ENCODE results near the gene ASTN2. TPM values are rescaled to one million over a fixed set of nuclear protein-coding genes. Genes with fewer than 3 reads are reported as not detected.

The ASTN2 gene
- total RNA-seq, 1 donor from 2014 or later: 13.6 TPM

DNA sequence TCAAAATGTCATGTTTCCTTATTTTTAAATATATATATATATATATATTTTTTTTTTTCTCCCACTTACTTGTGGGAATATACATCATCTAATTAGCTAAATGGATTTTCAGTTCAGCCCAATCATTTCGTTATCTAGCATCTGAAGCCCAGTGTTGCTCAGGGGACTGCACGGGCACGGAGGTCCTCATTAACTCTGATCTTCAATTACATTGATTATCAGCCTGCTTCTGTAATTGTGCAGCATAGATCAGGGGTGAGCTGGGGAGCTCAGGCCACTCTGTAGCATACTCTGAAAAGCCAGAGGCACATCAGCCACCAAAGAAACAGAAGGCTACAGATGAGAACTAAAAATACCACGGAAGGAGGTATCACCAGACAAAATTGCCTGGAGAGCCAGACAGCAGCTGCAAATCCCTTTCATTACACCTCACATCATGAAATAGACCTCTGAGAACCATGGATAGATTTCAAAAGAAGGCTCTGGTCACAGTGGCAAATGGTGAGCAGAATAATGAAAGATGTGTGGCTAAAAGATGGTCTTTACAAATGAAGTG, 401.3 kb downstream of the ASTN2 start:
- peaks cover 4% of the 10 kb centered on the region for H3K9me3 Mint-ChIP-seq (ENCODE audit: unreplicated experiment)
- Histone ChIP-seq H3K27me3 (ENCODE audit: insufficient read depth, low read length) (no peaks in the 10 kb centered on the region), H3K4me3 (ENCODE audit: insufficient read depth, low read depth, low read length) (no peak overlapping the region), H3K9me3 (ENCODE audit: insufficient read depth, low read depth, low read length) (no peaks in the 10 kb centered on the region), H3K9ac (ENCODE audit: low read length) (no peak overlapping the region), H3K4me2 (ENCODE audit: low read length) (no peak overlapping the region), H4K20me1 (ENCODE audit: insufficient read depth, low read length) (no peaks in the 10 kb centered on the region), H3K4me1 (ENCODE audit: insufficient read depth, low read length) (no peaks in the 10 kb centered on the region), H3K27ac (ENCODE audit: low read depth, low read length) (no peak overlapping the region), H3K36me3 (ENCODE audit: insufficient read depth, low read length) (no peaks in the 10 kb centered on the region), H3K79me2 (ENCODE audit: insufficient read depth, low read length) (no peaks in the 10 kb centered on the region), H2AFZ (ENCODE audit: low read depth, low read length) (no peak overlapping the region)
- no peak for DNase-seq (ENCODE audit: low read depth)
- no peak overlapping the region for H3K4me3 Mint-ChIP-seq (ENCODE audit: unreplicated experiment)
- H3K4me1 Mint-ChIP-seq (ENCODE audit: low read depth, unreplicated experiment): no peaks in the 10 kb centered on the region
- H3K27me3 Mint-ChIP-seq (ENCODE audit: low read depth, unreplicated experiment): no peaks in the 10 kb centered on the region
- no peak overlapping the region for H3K27ac Mint-ChIP-seq (ENCODE audit: unreplicated experiment)
- TF ChIP-seq, protein P1, sequence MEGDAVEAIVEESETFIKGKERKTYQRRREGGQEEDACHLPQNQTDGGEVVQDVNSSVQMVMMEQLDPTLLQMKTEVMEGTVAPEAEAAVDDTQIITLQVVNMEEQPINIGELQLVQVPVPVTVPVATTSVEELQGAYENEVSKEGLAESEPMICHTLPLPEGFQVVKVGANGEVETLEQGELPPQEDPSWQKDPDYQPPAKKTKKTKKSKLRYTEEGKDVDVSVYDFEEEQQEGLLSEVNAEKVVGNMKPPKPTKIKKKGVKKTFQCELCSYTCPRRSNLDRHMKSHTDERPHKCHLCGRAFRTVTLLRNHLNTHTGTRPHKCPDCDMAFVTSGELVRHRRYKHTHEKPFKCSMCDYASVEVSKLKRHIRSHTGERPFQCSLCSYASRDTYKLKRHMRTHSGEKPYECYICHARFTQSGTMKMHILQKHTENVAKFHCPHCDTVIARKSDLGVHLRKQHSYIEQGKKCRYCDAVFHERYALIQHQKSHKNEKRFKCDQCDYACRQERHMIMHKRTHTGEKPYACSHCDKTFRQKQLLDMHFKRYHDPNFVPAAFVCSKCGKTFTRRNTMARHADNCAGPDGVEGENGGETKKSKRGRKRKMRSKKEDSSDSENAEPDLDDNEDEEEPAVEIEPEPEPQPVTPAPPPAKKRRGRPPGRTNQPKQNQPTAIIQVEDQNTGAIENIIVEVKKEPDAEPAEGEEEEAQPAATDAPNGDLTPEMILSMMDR (IDR thresholded peaks at IDR 0.05; ENCODE audit: insufficient read depth, low read depth, low read length): no peak
- TF ChIP-seq EZH2 (IDR thresholded peaks at IDR 0.05; ENCODE audit: insufficient read depth, low read length): no peak
- H3K36me3 Mint-ChIP-seq (ENCODE audit: low read depth, unreplicated experiment): no peaks in the 10 kb centered on the region
- no peak for FAIRE-seq

DNA sequence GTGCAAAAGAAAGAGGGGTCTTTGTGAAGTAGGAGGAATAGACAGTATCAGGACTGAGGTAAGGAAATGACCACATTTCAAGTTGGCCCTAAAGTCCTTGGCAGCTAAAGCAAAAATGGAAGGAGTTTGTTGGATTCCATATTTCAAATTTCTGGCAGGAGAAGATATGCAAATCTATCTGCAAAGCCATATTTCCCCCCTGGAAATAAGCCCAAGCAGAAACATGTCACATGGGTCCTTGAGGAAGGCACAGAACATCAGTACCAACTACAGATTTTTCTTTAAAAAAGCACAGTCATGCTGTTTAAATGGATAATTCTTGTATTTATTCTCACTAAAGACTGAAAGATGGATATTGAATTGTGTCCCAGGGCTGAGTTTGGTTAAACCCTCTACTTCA, 404.8 kb downstream of the ASTN2 start:
- Histone ChIP-seq H3K9me3 (ENCODE audit: insufficient read depth, low read depth, low read length) (no peaks in the 10 kb centered on the region), H3K27me3 (ENCODE audit: insufficient read depth, low read length) (no peaks in the 10 kb centered on the region), H3K79me2 (ENCODE audit: insufficient read depth, low read length) (no peaks in the 10 kb centered on the region), H3K4me2 (ENCODE audit: low read length) (no peak overlapping the region), H3K36me3 (ENCODE audit: insufficient read depth, low read length) (no peaks in the 10 kb centered on the region), H3K4me3 (ENCODE audit: insufficient read depth, low read depth, low read length) (no peak overlapping the region), H3K4me1 (ENCODE audit: insufficient read depth, low read length) (no peaks in the 10 kb centered on the region), H3K27ac (ENCODE audit: low read depth, low read length) (no peak overlapping the region), H4K20me1 (ENCODE audit: insufficient read depth, low read length) (no peaks in the 10 kb centered on the region), H3K9ac (ENCODE audit: low read length) (no peak overlapping the region), H2AFZ (ENCODE audit: low read depth, low read length) (no peak overlapping the region)
- TF ChIP-seq EZH2 (IDR thresholded peaks at IDR 0.05; ENCODE audit: insufficient read depth, low read length): no peak
- TF ChIP-seq, protein P1 (IDR thresholded peaks at IDR 0.05; ENCODE audit: insufficient read depth, low read depth, low read length): no peak
- Mint-ChIP-seq H3K4me1 (ENCODE audit: low read depth, unreplicated experiment) (no peaks in the 10 kb centered on the region), H3K4me3 (ENCODE audit: unreplicated experiment) (no peak overlapping the region), H3K36me3 (ENCODE audit: low read depth, unreplicated experiment) (no peaks in the 10 kb centered on the region), H3K9me3 (ENCODE audit: unreplicated experiment) (peaks cover 2% of the 10 kb centered on the region), H3K27ac (ENCODE audit: unreplicated experiment) (no peak overlapping the region), H3K27me3 (ENCODE audit: low read depth, unreplicated experiment) (no peaks in the 10 kb centered on the region)
- no peak for DNase-seq (ENCODE audit: low read depth)
- no peak for FAIRE-seq

GRCh38 chr9:117008876-117009275, 406.0 kb downstream of the ASTN2 start:
- H3K9me3 Mint-ChIP-seq (ENCODE audit: unreplicated experiment): no peaks in the 10 kb centered on the region
- no peaks in the 10 kb centered on the region for H3K36me3 Mint-ChIP-seq (ENCODE audit: low read depth, unreplicated experiment)
- H3K4me3 Mint-ChIP-seq (ENCODE audit: unreplicated experiment): no peak overlapping the region
- no peak for DNase-seq (ENCODE audit: low read depth)
- H2AFZ ChIP-seq (ENCODE audit: low read depth, low read length): no peak overlapping the region
- H3K79me2 ChIP-seq (ENCODE audit: insufficient read depth, low read length): no peaks in the 10 kb centered on the region
- no peak overlapping the region for H3K27ac ChIP-seq (ENCODE audit: low read depth, low read length)
- no peaks in the 10 kb centered on the region for H3K36me3 ChIP-seq (ENCODE audit: insufficient read depth, low read length)
- no peaks in the 10 kb centered on the region for H3K4me1 ChIP-seq (ENCODE audit: insufficient read depth, low read length)
- TF ChIP-seq, protein P1 (IDR thresholded peaks at IDR 0.05; ENCODE audit: insufficient read depth, low read depth, low read length): no peak
- TF ChIP-seq EZH2 (IDR thresholded peaks at IDR 0.05; ENCODE audit: insufficient read depth, low read length): no peak
- no peak overlapping the region for H3K27ac Mint-ChIP-seq (ENCODE audit: unreplicated experiment)
- no peaks in the 10 kb centered on the region for H3K27me3 ChIP-seq (ENCODE audit: insufficient read depth, low read length)
- no peaks in the 10 kb centered on the region for H3K4me1 Mint-ChIP-seq (ENCODE audit: low read depth, unreplicated experiment)
- H3K9me3 ChIP-seq (ENCODE audit: insufficient read depth, low read depth, low read length): no peaks in the 10 kb centered on the region
- FAIRE-seq: no peak
- H4K20me1 ChIP-seq (ENCODE audit: insufficient read depth, low read length): no peaks in the 10 kb centered on the region
- no peak overlapping the region for H3K4me2 ChIP-seq (ENCODE audit: low read length)
- no peak overlapping the region for H3K9ac ChIP-seq (ENCODE audit: low read length)
- H3K4me3 ChIP-seq (ENCODE audit: insufficient read depth, low read depth, low read length): no peak overlapping the region
- H3K27me3 Mint-ChIP-seq (ENCODE audit: low read depth, unreplicated experiment): no peaks in the 10 kb centered on the region
